ENCODE data around the gene LRRC58.

Gene LRRC58

GRCh38 chr3:120281261-120281660 is 67.9 kb downstream of the LRRC58 start:
- TF ChIP-seq MYC (IDR thresholded peaks at IDR 0.05; ENCODE audit: low read depth, low read length) (no peak), POLR2A (IDR thresholded peaks at IDR 0.05; ENCODE audit: extremely low read depth, insufficient read length) (no peak)
- DNase-seq (ENCODE audit: low read depth): no peak
- H3K4me3 ChIP-seq (ENCODE audit: low read depth, low read length): no peak overlapping the region

GRCh38 chr3:120280566-120280965 is 68.6 kb downstream of the LRRC58 start:
- H3K4me3 ChIP-seq (ENCODE audit: low read depth, low read length): no peak overlapping the region
- no peak for TF ChIP-seq POLR2A (IDR thresholded peaks at IDR 0.05; ENCODE audit: extremely low read depth, insufficient read length)
- TF ChIP-seq CTCF (IDR thresholded peaks at IDR 0.05; ENCODE audit: low read depth, low read length): no peak
- no peak for TF ChIP-seq MYC (IDR thresholded peaks at IDR 0.05; ENCODE audit: low read depth, low read length)
- TF ChIP-seq MAX (IDR thresholded peaks at IDR 0.05; ENCODE audit: low read depth, low read length): no peak
- DNase-seq (ENCODE audit: low read depth): no peak

- no peak for TF ChIP-seq CTCF (IDR thresholded peaks at IDR 0.05; ENCODE audit: low read depth, low read length)
- TF ChIP-seq MYC (IDR thresholded peaks at IDR 0.05; ENCODE audit: low read depth, low read length): no peak
- TF ChIP-seq MAX (IDR thresholded peaks at IDR 0.05; ENCODE audit: low read depth, low read length): no peak
- TF ChIP-seq POLR2A (IDR thresholded peaks at IDR 0.05; ENCODE audit: extremely low read depth, insufficient read length): no peak
- H3K4me3 ChIP-seq (ENCODE audit: low read depth, low read length): no peak overlapping the region
- no peak for DNase-seq (ENCODE audit: low read depth)
Observed at GRCh38 chr3:120280026-120280425, 69.1 kb downstream of the LRRC58 start.

GRCh38 chr3:120276767-120277166 is 72.4 kb downstream of the LRRC58 start:
- no peak for TF ChIP-seq MYC (IDR thresholded peaks at IDR 0.05; ENCODE audit: low read depth, low read length)
- no peak for TF ChIP-seq POLR2A (IDR thresholded peaks at IDR 0.05; ENCODE audit: extremely low read depth, insufficient read length)
- TF ChIP-seq MAX (IDR thresholded peaks at IDR 0.05; ENCODE audit: low read depth, low read length): no peak
- TF ChIP-seq CTCF (IDR thresholded peaks at IDR 0.05; ENCODE audit: low read depth, low read length): no peak
- no peak overlapping the region for H3K4me3 ChIP-seq (ENCODE audit: low read depth, low read length)
- no peak for DNase-seq (ENCODE audit: low read depth)

GRCh38 chr3:120275618-120276017 is 73.5 kb downstream of the LRRC58 start:
- H3K4me3 ChIP-seq (ENCODE audit: low read depth, low read length): no peak overlapping the region
- no peak for DNase-seq (ENCODE audit: low read depth)
- TF ChIP-seq MYC (IDR thresholded peaks at IDR 0.05; ENCODE audit: low read depth, low read length): no peak
- no peak for TF ChIP-seq POLR2A (IDR thresholded peaks at IDR 0.05; ENCODE audit: extremely low read depth, insufficient read length)
- no peak for TF ChIP-seq MAX (IDR thresholded peaks at IDR 0.05; ENCODE audit: low read depth, low read length)
- TF ChIP-seq CTCF (IDR thresholded peaks at IDR 0.05; ENCODE audit: low read depth, low read length): no peak

GRCh38 chr3:120274739-120275167 is 74.4 kb downstream of the LRRC58 start:
- no peak overlapping the region for H3K4me3 ChIP-seq (ENCODE audit: low read depth, low read length)
- TF ChIP-seq MYC (IDR thresholded peaks at IDR 0.05; ENCODE audit: low read depth, low read length) (no peak), MAX (IDR thresholded peaks at IDR 0.05; ENCODE audit: low read depth, low read length) (no peak), CTCF (IDR thresholded peaks at IDR 0.05; ENCODE audit: low read depth, low read length) (no peak), POLR2A (IDR thresholded peaks at IDR 0.05; ENCODE audit: extremely low read depth, insufficient read length) (no peak)
- DNase-seq (ENCODE audit: low read depth): no peak

All from NB4 (cell line).